HG03039 (cell line): ENCODE measurements around the gene RERE.
"Not testable (repeated sequence)": the region's sequence is repeated elsewhere in the genome, so short reads cannot be mapped to it uniquely, and the experiment has no call there.

ENCODE experiments used
- ATAC-seq: cut with Tn5 transposase; IDR thresholded peaks from one replicate; pipeline ENCODE4 v1.9.1; 2021; ENCODE audit warnings: mild to moderate bottlenecking, moderate library complexity; ENCODE audit not compliant: unreplicated experiment

RERE gene

DNA sequence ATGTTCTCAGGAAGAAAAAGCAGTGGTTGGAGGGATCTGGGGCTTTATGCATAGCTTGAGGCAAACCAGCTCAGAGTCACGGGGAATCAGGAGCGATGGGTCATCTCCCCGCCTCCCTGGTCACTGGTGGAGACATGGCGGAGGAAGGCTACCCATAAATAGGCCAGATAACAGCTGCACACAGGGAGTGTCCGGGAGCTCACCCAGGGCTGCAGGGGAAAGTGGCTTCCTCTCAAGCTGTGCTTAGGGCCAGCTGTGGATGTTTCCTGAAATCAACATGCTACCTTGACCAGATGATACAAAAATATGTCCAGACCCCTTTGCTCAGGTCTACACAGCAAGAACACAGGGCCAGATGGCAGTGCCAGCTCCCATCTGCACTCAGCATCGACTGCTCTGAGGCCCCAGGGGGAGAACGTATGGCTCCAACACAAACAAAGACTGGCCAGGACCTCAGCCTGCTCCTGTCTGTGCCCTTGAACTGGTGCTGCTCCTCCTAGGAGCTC lies 27.1 kb upstream of the RERE start:
- no peak for ATAC-seq

GRCh38 chr1:8841395-8841794 lies 24.0 kb upstream of the RERE start:
- ATAC-seq: no peak

GRCh38 chr1:8839990-8840389 lies 22.6 kb upstream of the RERE start:
- no peak for ATAC-seq

DNA sequence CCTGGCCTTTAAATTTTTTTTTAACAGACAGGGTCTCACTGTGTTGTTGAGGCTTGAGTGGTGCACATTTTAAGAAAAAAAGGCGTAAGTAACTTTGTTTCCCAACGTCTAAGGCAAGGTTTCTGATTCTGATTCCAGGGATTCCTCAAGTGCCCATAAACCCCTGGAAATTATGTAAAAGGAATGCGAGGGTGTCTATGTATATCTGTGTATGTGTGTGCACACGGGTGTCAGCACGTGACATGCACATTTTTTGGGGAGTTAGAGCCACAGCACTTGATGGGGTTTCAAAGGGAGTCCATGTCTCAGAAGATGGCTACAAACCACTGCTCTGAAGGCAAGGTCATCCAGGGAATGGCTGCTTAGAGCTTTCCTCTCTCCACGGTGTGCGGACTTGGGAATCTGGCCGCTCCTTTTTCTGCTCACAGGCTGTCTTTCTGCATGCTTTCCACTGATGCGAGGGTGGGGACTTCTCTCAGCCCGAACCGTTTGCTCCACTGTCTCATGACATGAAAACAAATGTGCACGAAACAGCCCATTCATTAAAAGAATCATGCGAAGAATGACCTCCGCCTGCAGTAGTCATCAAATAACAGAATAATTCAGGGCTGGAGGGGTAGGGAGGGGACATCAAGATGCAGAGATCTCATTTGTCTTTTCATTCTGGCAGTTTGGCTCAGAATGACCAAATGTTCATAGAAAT lies 18.7 kb upstream of the RERE start:
- no peak for ATAC-seq

GRCh38 chr1:8831340-8831739 lies 13.9 kb upstream of the RERE start:
- no peak for ATAC-seq

- not testable (repeated sequence) for ATAC-seq
Observed at GRCh38 chr1:8830732-8831131, 13.3 kb upstream of the RERE start.

DNA sequence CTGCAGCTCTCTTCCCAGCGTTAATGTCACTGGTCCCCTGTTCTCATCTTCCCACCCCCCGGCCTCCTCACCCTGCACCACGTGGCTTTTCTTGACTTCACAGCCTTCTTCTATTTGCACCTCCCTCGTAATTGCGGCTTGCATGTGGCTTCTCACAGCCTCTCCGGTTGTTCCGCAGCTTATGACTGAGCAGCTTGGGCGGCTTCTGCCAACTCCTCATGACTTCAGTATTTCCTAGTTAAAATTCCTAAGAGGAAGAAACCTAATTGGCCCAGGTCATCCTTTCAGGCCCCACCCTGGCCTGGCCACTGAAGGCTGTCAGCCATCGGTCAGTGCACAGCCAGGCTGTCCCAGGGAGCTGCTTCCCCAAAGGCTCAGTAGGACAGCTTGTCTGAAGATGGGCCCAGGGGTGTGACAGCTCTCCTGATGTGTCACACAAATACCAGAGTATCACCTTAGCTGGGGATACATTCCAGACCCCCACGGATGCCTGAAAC lies 8.6 kb upstream of the RERE start:
- no peak for ATAC-seq

GRCh38 chr1:8823295-8823664 lies 5.8 kb upstream of the RERE start:
- no peak for ATAC-seq

DNA sequence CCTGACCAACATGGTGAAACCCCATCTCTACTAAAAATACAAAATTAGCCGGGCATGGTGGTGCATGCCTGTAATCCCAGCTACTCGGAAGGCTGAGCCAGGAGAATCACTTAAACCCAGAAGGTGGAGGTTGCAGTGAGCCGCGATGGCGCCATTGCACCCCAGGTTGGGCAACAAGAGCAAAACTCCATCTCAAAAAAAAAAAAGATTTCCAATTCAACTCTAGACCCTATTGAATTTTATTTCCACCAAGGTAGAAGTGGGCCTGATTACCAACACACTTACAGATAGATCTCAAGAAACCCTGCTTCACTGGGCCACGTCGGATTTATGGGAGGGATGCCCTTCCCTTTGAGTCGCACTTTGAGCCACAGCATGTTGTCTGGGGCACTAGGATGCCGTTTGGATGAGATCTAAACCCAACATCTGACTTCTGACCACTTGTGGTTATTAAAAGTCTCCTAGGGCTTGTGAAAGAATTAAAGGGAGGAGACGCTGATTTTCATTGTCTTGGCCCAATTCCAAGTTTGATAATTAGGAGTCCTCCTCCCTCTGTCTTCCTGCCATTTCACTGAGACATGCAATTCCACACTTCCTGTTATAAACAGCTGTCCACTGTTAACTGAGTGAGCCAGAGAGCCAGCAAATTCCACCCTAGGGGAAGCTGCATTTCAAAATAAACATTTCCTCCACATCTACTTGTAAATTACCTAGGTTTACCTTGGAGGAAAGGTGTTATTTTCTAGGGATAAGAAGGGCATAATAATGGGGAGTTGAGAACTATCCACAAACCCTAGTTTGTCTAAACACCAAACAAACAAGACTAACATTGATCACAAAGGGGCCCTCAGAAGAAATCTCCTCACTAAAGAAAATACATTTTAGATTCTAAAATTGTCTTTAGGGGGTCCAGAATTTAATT lies 5.2 kb upstream of the RERE start:
- ATAC-seq: no peak

DNA sequence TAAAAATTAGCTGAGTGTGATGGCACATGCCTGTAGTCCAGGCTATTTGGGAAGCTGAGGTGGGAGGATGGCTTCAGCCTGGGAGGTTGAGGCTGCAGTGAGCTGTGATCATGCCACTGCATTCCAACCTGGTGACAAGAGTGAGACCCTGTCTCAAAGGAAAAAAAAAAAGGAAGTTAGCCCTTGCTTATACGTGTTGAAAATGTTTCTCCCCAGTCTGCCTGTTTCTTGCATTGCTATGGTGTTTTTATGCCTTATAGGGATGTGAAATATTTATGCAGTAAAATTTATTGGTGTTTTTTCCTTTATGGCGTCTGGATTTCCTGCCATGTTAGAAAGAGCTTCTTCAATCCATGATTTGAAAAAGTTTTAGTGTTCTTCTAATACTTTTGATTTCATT lies 3.6 kb upstream of the RERE start:
- ATAC-seq: no peak

DNA sequence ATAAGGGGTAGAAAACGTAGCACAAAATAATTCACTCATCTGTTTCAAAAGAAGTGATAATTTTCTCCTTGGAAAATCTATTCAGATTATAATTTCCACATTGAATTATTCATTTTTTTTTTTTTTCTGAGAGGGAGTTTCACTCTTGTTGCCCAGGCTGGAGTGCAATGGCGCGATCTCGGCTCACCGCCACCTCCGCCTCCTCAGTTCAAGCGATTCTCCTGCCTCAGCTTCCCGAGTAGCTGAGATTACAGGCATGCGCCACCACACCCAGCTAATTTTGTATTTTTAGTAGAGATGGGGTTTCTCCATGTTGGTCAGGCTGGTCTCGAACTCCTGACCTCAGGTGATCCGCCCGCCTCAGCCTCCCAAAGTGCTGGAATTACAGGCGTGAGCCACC lies 1.3 kb upstream of the RERE start:
- ATAC-seq: not testable (repeated sequence)

DNA sequence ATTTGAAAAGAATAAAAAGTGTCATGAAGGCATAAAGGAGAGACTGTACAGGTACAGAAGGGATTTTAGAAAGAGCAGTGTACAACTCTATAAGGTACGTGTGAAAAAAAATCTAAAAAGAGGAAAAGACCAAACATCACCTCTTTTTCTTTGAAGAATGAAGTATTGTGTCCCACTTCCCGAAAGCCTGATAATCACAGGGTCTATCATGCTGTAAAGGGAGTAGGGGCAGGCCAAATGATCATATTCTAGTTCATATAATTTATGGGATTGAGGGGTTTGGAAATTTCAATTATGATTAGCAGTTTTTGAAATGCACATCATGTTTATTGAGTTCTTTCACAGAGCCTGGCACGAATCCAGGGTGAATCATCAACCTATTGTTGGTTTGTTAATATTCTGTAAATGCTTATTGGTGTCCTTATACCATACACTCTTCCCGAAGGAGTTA lies 910 bp upstream of the RERE start:
- ATAC-seq: no peak

- ATAC-seq: no peak
Observed at GRCh38 chr1:8816831-8817411, 519 bp downstream of the RERE start.

DNA sequence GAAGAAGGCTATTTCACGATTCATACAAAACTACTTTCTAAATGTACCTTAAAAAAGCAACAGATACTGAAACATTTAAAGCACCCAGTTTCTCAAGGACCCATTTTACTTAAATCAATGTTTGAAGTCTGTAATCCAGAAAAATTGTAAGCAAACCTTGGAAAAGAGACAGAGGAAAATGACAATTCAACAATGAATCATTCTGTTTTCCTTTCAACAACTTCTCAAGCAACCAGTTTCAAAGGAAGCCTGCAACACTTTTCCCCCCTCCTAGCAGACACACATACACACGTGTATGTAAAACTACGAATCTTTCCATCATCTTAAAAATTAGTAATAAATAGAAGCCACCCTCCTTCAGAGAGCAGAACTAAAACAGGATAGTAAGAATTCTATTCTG lies 1.2 kb downstream of the RERE start:
- no peak for ATAC-seq

- ATAC-seq: no peak
Observed at GRCh38 chr1:8815582-8816151, 1.8 kb downstream of the RERE start.

DNA sequence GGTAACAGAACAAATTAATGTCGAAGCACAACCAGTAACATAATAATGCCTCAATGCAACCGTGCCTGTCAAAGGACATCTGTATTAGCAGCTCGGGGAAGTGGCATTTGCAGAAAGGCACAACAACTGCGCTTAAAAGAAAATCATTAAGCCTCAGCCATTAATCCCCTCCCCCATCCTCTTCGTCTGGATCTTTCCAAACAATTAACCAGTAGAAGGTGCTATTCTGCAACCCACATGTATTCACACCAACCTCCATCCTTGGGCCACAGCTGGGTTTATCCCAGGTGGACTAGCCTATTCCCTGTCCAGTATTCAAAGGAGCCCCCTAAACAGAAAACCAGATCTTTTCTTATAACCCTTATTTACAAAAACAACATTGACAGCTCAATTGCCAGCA lies 2.6 kb downstream of the RERE start:
- no peak for ATAC-seq

DNA sequence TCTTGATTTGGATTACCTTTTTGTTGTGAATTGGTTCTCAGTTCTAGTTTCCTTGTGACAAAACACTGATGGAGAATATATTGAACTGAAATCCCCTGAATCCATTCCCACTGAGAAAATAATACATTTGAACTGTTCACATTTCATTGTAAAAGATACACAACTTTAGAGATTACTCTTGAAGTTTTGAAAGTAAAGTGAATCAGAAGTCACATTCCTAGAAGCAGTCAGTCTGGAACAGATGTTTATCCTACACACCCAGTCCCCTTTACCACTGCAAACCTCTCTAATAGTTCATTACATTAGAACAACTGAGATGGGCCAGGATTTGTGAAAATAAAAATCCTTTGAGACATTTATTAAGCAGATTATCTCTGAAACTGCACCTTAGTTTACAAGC lies 3.4 kb downstream of the RERE start:
- no peak for ATAC-seq

- ATAC-seq: no peak
Observed at GRCh38 chr1:8813016-8813763, 4.2 kb downstream of the RERE start.

DNA sequence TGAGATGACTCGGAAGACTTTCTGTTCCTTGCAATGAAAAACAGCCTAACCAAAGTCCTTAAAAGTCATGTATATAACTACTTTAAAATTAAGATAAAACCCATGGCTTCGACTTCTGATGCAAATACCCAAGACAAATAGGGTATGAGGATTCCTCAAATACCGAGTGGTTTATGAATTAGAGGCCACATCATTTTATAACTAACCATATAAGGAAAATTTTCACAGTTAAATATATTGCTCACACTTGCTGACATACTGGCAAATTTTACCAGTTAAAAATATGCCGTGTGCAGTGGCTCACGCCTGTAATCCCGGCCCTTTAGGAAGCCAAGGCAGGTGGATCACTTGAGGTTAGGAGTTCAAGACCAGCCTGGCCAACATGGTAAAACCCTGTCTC lies 5.4 kb downstream of the RERE start:
- no peak for ATAC-seq

- ATAC-seq: no peak
Observed at GRCh38 chr1:8810987-8811386, 6.5 kb downstream of the RERE start.
